DND-41 (cell line): Measurements from ENCODE around the gene ANO9.

Experiments
- ATAC-seq: fragments of 200-7000 bp; cut with Tn5 transposase; 3 replicates; pipeline ENCODE4 v1.9.1; 2021; ENCODE audit warnings: low read depth; ENCODE audit not compliant: insufficient read depth
- DNase-seq: peaks from one replicate; pipeline ENCODE4 v3.0.0-alpha.2; 2020
- H2AFZ ChIP-seq: 2 replicates; pipeline ENCODE4 v1.6.0; 2012; ENCODE audit warnings: low read depth, low read length
- H3K27ac ChIP-seq: 2 replicates; pipeline ENCODE4 v1.5.1; 2012; ENCODE audit warnings: low read length, inconsistent platforms
- H3K27me3 ChIP-seq: fragments of 200-600 bp; sonication (generic); 2 replicates; pipeline ENCODE4 v1.6.0; 2012; ENCODE audit warnings: low read length, mild to moderate bottlenecking, inconsistent platforms; ENCODE audit not compliant: insufficient read depth, poor library complexity
- H3K36me3 ChIP-seq: 2 replicates; pipeline ENCODE4 v1.5.1; 2012; ENCODE audit warnings: low read length, inconsistent platforms; ENCODE audit not compliant: insufficient read depth
- H3K4me1 ChIP-seq: 2 replicates; pipeline ENCODE4 v1.5.1; 2012; ENCODE audit warnings: mild to moderate bottlenecking, low read length; ENCODE audit not compliant: insufficient read depth
- H3K4me2 ChIP-seq: 2 replicates; pipeline ENCODE4 v1.6.0; 2012; ENCODE audit warnings: mild to moderate bottlenecking, moderate library complexity, low read length, inconsistent platforms; ENCODE audit not compliant: insufficient read depth
- H3K4me3 ChIP-seq, 2 experiments: fragments of 200-600 bp in 1 of 2; shearing (Covaris generic) in 1 of 2; 2 replicates each; pipeline ENCODE4 v1.5.1; 2012 to 2016; ENCODE audit warnings: inconsistent platforms in 2 of 2, low read length in 2 of 2, mild to moderate bottlenecking in 2 of 2, low read depth in 1 of 2, moderate library complexity in 1 of 2
- H3K79me2 ChIP-seq: 2 replicates; pipeline ENCODE4 v1.6.0; 2012; ENCODE audit warnings: low read length, inconsistent platforms; ENCODE audit not compliant: insufficient read depth
- H3K9ac ChIP-seq: 2 replicates; pipeline ENCODE4 v1.6.0; 2012; ENCODE audit warnings: low read depth, mild to moderate bottlenecking, inconsistent platforms, low read length, moderate library complexity
- H3K9me3 ChIP-seq: 2 replicates; pipeline ENCODE4 v1.5.1; 2012; ENCODE audit warnings: low read length, moderate library complexity, mild to moderate bottlenecking, inconsistent platforms; ENCODE audit not compliant: insufficient read depth, severe bottlenecking
- H4K20me1 ChIP-seq: 2 replicates; pipeline ENCODE4 v1.6.0; 2012; ENCODE audit warnings: low read length; ENCODE audit not compliant: insufficient read depth
- EZH2 ChIP-seq: IDR thresholded peaks from 3 replicates; pipeline ENCODE4 v1.6.1; 2012; ENCODE audit warnings: borderline replicate concordance, low read depth, mild to moderate bottlenecking, moderate library complexity, low read length, inconsistent platforms; ENCODE audit not compliant: severe bottlenecking
- TF ChIP-seq, protein P1 (sequence below): IDR thresholded peaks from 2 replicates; pipeline ENCODE4 v1.5.1; 2012; ENCODE audit warnings: borderline replicate concordance, low read length, moderate library complexity, mild to moderate bottlenecking; ENCODE audit not compliant: poor library complexity, severe bottlenecking; ENCODE audit errors: extremely low read depth

The ANO9 gene

DNA sequence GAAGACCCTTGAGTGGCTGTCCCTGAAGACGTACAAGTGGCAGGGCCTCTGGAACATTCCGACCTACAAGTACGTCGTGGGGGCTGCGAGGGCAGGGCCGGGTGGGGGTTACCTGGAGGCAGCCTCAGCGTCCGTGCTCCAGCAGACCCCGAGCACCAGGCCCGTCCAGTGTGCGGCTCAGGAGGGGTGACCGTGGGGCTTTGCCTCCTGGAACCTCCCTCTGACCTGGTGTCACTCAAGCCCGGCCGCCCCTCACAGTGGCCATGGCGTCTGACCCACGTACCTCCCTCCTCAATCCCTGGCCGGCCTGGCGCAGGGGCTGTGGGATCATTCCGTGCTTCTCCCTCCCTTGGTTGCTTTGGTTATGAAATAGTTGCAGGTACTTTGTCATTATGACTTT, 46.8 kb upstream of the ANO9 start:
- Histone ChIP-seq H3K79me2 (peaks cover 10% of the 10 kb centered on the region; the same call in 1 of the 2 replicates), H3K9me3 (no peaks in the 10 kb centered on the region), H3K27ac (no peak overlapping the region), H3K27me3 (no peaks in the 10 kb centered on the region), H3K4me2 (no peak overlapping the region), H3K9ac (no peak overlapping the region), H3K4me1 (no peaks in the 10 kb centered on the region), H3K4me3 (no peak overlapping the region), H2AFZ (no peak overlapping the region), H3K36me3 (peaks cover 38% of the 10 kb centered on the region), H4K20me1 (peaks cover 12% of the 10 kb centered on the region; the same call in 1 of the 2 replicates)
- ATAC-seq (no peak), DNase-seq (no peak)
- TF ChIP-seq EZH2: no peak
- TF ChIP-seq, protein P1, sequence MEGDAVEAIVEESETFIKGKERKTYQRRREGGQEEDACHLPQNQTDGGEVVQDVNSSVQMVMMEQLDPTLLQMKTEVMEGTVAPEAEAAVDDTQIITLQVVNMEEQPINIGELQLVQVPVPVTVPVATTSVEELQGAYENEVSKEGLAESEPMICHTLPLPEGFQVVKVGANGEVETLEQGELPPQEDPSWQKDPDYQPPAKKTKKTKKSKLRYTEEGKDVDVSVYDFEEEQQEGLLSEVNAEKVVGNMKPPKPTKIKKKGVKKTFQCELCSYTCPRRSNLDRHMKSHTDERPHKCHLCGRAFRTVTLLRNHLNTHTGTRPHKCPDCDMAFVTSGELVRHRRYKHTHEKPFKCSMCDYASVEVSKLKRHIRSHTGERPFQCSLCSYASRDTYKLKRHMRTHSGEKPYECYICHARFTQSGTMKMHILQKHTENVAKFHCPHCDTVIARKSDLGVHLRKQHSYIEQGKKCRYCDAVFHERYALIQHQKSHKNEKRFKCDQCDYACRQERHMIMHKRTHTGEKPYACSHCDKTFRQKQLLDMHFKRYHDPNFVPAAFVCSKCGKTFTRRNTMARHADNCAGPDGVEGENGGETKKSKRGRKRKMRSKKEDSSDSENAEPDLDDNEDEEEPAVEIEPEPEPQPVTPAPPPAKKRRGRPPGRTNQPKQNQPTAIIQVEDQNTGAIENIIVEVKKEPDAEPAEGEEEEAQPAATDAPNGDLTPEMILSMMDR: no peak

DNA sequence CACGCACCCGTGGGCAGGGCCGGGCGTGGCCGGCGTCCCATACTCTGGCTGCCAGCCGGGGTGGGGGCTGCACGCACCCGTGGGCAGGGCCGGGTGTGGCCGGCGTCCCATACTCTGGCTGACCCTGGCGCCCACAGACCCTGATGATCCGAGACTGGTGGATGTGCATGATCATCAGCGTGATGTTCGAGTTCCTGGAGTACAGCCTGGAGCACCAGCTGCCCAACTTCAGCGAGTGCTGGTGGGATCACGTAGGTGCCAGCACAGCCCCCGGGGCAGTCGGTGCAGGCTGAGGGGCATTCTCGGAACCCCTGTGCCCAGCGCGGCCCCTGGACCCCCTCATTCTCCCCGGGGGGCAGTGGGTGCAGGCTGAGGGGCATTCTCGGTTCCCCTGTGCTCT, 46.3 kb upstream of the ANO9 start:
- ATAC-seq (no peak), DNase-seq (no peak)
- no peak overlapping the region for H3K4me3 ChIP-seq
- no peak overlapping the region for H3K9ac ChIP-seq
- H3K27me3 ChIP-seq: no peaks in the 10 kb centered on the region
- H3K36me3 ChIP-seq: peaks cover 35% of the 10 kb centered on the region
- peaks cover 14% of the 10 kb centered on the region; the same call in 1 of the 2 replicates for H4K20me1 ChIP-seq
- no peaks in the 10 kb centered on the region for H3K4me1 ChIP-seq
- no peaks in the 10 kb centered on the region for H3K9me3 ChIP-seq
- peaks cover 11% of the 10 kb centered on the region; the same call in 1 of the 2 replicates for H3K79me2 ChIP-seq
- no peak for TF ChIP-seq EZH2
- TF ChIP-seq, protein P1: no peak
- no peak overlapping the region for H3K4me2 ChIP-seq
- H2AFZ ChIP-seq: no peak overlapping the region
- no peak overlapping the region for H3K27ac ChIP-seq

DNA sequence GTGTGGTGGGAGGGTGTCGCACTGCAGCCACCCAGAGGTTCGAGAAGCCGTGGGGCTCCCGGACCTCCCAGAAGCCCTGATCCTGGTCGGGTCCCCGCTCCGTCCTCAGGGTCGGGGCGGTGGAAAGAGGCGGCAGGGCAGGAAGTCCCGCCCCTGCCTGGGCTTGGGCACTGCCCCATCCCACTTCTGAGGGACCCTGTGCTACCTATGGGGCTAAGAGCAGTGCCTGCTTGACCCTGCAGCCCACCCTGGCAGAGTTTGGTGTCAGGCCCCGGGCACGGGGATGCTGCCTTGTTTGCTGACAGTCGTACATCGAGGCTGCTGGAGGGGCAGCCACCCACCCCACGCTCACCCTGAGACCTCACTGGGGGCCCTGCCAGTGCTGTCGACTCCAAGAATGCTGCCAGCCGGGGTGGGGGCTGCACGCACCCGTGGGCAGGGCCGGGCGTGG, 45.8 kb upstream of the ANO9 start:
- TF ChIP-seq EZH2: no peak
- TF ChIP-seq, protein P1: no peak
- Histone ChIP-seq H3K4me2 (no peak overlapping the region), H2AFZ (no peak overlapping the region), H3K9ac (no peak overlapping the region), H3K27me3 (no peaks in the 10 kb centered on the region), H3K79me2 (peaks cover 11% of the 10 kb centered on the region; the same call in 1 of the 2 replicates), H4K20me1 (peaks cover 14% of the 10 kb centered on the region; the same call in 1 of the 2 replicates), H3K9me3 (no peaks in the 10 kb centered on the region), H3K27ac (no peak overlapping the region), H3K4me3 (no peak overlapping the region), H3K36me3 (peaks cover 30% of the 10 kb centered on the region; the same call in 1 of the 2 replicates), H3K4me1 (no peaks in the 10 kb centered on the region)
- DNase-seq: no peak
- ATAC-seq: no peak
